ELF-1 (cell line): ENCODE data around the gene PPP1R13L.
"Not testable (repeated sequence)": the region's sequence is repeated elsewhere in the genome, so short reads cannot be mapped to it uniquely, and the experiment has no call there.

Source experiments
- DNase-seq: peaks from one replicate; pipeline ENCODE4 v3.0.0-alpha.2; 2016; ENCODE audit warnings: low read depth, low spot score

PPP1R13L gene

DNA sequence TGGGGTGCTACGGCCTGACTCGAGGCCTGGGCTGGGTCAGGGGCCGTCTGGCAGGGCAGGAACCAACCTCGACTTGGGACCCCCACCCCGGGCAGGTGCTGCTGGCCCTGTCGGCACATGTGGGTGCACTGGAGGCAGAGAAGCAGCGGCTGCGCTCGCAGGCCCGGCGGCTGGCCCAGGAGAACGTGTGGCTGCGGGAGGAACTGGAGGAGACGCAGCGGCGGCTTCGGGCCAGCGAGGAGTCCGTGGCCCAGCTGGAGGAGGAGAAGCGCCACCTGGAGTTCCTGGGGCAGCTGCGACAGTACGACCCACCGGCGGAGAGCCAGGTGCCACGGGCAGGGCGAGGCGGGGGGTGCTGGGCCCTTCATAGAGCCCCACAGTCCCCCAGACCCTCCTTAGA, 58.4 kb downstream of the PPP1R13L start:
- peak; percentile 42 for DNase-seq

- no peak for DNase-seq
These were observed 59.4 kb downstream of the PPP1R13L start for GRCh38 chr19:45345506-45345860.

DNA sequence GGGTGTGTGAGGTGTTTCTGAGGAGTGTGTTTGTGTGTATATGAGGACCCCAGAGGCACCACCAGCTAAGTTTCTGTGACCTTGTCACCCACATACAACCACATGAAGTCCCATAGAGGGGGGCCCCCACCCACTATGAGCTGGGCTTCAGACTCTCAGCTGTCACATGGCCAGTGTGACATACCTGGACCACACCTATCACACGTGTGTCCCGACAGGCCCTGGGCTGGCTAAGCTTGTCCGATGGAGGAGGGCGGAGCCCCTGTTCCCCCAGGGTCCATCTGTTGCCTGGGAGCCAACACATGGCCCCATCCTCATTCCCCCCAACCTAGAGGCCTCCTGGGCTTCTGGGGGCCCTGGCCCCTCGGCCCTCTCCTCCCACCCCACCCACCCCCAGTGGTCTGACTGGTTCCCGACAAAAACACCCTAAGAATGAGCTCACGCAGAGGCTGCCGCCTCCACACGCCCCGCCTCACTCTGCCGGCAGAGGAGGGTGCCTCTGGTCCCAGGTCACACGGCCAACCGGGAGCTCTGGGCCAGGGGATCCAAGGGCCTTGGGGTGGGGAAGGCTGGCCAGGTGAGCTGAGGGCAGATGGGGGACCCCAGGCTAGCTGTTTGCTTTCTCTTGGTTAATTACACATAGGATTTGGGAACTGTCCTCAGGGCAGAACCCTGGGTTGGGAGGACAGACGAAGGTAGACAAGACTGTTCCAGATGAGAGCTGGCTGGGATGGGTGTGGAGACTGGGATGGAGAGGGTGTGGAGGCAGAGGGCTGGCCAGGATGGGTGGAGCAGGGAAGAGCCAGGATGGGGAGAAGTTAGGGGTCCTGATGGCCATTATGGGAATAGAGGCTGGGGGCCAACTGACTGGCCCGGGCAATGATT, 60.0 kb downstream of the PPP1R13L start:
- no peak for DNase-seq

GRCh38 chr19:45342911-45343310, 62.0 kb downstream of the PPP1R13L start:
- no peak for DNase-seq

DNA sequence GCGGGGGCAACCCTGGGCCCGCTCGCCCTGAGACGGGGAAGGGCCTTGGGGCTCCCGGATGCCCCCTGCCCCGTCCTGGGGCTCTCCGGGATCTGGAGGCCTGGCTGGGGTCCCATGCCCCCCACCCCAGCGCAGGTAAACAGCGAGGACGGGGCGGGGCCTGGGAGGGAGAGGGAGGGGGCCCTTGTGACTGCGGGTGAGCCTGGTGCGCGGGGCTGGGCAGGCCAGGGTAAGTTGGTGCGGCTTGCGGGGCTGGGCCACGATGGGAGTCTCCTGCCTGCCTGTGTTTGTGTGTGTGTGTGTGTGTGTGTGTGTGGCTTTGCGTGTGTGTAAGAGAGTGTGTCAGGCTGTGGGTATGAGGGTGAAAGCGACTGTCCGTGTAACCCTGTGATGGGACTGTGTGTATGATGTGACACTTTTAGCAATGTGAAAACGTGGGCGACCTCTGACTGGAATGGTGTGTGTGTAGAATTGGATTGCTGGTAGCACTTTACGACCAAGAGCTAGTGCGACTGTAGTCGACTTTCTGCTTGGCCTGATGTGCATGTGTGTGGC, 63.9 kb downstream of the PPP1R13L start:
- DNase-seq: no peak

DNA sequence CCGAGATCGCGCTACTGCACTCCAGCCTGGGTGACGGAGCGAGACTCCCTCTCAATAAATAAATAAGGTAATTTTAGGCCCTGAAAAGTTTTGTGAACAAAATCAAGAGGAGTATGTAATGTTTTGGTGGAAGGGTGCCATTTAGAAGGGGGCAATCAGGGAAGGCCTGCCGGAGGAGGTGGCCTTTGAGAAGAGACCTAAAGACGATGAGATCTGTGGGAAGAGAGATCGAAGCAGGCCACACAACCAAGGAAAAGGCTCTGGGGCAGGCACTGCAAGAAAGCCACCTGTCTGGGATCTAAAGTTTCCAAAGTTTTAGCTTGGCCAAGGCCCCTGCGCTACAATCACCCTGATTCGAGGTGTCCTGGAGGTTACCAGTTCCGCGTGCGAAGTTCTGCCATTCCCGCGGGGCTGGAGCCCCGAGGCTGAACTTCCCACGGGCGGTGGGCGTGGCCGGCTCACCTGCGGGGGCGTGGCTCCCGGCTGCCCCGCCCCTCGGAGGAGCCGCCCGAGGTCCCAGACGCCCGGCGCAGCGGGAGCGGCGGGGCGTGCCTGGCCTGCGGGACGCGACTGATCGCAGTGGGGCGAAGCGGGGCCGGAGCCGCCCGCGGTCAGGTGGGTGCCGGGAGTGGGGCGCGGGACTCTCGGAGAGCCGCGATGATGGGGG, 64.5 kb downstream of the PPP1R13L start, which contains the start of gene KLC3:
TSS of gene KLC3 (plus strand) at position 519 of the 667 bp plus-strand sequence. CDS start 4,792 bp downstream, outside the sequence.
- DNase-seq: peak; percentile 50

GRCh38 chr19:45339629-45340028, 65.2 kb downstream of the PPP1R13L start:
- DNase-seq: no peak

DNA sequence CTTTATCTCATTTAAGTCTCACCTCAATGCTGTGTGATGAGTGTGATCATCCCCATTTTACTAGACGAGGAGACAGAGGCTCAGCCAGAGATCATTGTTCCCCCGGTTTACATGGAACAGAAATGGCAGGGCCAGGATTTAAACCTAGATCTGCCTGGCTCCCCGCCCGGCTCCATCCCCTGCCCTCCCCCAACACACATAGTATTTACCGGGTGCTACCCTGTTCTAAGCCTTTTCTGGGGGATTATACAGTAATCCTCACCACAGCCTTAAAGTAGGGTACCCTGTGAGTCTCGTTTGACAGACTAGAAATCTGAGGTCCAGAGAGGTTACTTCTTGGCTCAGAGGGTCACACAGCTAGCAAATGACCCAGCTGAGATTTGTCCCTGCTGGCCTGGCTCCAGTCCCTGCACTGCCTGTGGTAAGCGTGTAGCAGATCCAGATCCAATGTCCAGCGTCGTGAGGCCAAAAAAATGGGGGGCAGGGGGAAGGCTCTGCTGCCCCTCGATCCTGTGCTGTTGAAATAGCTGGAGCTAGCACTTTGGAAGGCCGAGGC, 68.1 kb downstream of the PPP1R13L start:
- DNase-seq: no peak

- not testable (repeated sequence) for DNase-seq
These were observed 70.0 kb downstream of the PPP1R13L start for GRCh38 chr19:45334881-45335280.

GRCh38 chr19:45333609-45334303, 71.1 kb downstream of the PPP1R13L start:
- DNase-seq: no peak

GRCh38 chr19:45331411-45331810, 73.5 kb downstream of the PPP1R13L start:
- DNase-seq: no peak
